ENCODE results near the gene HORMAD1.
A peak's percentile ranks its signal among the peaks of the same experiment; 100 is the strongest.

HORMAD1 gene

DNA sequence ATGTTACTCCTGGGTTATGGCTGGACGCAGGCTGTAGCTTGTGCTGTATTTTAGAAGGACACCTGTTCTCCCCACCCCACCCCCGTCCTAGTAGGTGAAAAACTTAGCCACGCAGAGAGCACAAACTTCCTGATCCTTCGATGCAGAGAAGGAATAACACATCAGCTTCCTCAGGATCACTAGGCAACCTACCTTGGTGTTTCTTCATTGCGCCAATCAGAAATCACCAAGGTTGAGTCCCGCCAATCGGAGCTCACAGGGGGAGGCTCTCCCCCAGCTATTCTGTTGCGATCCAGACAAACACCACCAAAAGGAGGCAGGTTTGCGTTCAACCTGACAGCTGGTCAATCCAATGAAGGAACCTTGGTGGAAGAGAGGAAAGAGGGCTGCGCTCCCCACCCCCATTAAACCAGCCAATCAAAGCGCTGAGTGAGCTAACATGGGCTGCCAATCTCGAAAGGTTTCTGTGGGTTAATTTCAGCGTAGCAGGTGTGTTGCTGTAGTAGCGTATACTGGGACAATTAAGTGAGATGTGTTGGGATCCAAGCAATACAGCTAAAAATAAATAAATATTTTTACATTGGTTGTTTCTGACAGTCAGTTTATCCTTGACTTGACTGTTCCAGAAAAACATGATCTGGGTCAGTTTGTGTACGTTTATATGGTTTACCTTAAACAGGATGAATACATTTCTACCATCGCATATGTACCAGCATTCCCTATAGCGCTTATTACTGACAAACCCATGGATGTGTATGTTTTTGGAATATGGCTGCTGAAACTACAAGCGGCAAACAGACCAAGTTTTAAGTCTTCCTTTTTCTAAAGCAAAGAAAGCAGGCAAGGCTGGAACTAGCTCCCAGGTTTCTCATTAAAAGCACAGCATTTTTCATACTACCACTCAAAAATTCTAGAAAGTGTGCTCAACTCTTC lies 23.4 kb downstream of the HORMAD1 start, which contains the start of gene GOLPH3L:
GOLPH3L (minus strand) TSS at position 160 of the 933 bp plus-strand sequence. CDS start 2,316 bp downstream, outside the sequence.
- Histone ChIP-seq H3K9ac (ENCODE audit: low read length) (peak within 1 kb of the TSS; percentile 2), H3K27me3 (ENCODE audit: control insufficient read depth, insufficient read depth, low read length) (no peaks in the 10 kb centered on the region), H3K9me3 (ENCODE audit: control insufficient read depth, insufficient read depth, low read depth, low read length) (no peaks in the 10 kb centered on the region), H3K27ac (ENCODE audit: low read depth, low read length) (no peak within 1 kb of the TSS), H3K4me3 (ENCODE audit: low read depth, low read length) (peak within 1 kb of the TSS; percentile 75), H3K4me1 (ENCODE audit: control insufficient read depth, insufficient read depth, low read length) (no peaks in the 10 kb centered on the region), H3K36me3 (ENCODE audit: control insufficient read depth, insufficient read depth, low read length) (peaks cover 24% of the 10 kb centered on the region)

DNA sequence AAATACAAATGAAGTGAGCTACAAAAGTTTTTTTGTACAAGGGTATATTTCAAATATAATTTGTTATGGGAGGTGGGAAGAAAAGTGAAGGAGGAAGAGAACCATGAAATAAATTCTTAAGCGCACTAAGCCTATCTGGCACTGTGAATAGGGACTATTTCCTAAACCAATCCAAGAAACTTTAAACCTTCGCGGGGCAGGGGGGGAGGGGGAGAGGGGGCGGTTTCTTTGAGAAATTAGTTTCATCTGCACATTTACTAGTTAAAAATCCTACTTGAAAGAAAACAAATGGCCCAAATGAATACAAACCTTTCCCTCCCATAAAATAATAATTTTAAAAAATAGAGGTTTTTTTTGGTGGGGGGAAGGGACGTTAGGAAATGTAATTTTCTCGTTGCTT lies 24.1 kb downstream of the HORMAD1 start:
- H3K4me3 ChIP-seq (ENCODE audit: low read depth, low read length): peak overlapping the region; percentile 75
- H3K9me3 ChIP-seq (ENCODE audit: control insufficient read depth, insufficient read depth, low read depth, low read length): no peaks in the 10 kb centered on the region
- H3K4me1 ChIP-seq (ENCODE audit: control insufficient read depth, insufficient read depth, low read length): no peaks in the 10 kb centered on the region
- no peak overlapping the region for H3K27ac ChIP-seq (ENCODE audit: low read depth, low read length)
- H3K9ac ChIP-seq (ENCODE audit: low read length): peak overlapping the region; percentile 2
- H3K27me3 ChIP-seq (ENCODE audit: control insufficient read depth, insufficient read depth, low read length): no peaks in the 10 kb centered on the region
- peaks cover 31% of the 10 kb centered on the region for H3K36me3 ChIP-seq (ENCODE audit: control insufficient read depth, insufficient read depth, low read length)

DNA sequence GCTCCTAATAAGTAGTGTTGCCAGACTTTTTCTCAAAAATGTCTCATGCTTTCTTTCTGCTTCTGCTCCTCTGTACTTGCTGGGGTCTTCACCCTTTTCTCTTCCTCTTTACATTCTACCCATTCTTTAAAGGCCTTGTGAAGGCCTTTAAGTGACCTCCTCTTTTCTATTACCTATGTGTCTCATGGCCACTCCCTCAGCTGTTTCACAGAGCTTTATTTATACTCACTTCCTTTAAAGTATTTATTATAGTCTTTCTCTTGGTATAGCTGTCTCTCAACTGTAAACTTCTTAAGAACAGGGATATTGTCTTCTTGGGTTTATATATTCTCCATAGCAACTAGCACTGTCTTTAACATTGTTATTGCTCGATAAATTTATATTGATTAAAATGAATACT lies 24.5 kb downstream of the HORMAD1 start:
- Histone ChIP-seq H3K4me3 (ENCODE audit: low read depth, low read length) (peak overlapping the region; percentile 75), H3K9ac (ENCODE audit: low read length) (no peak overlapping the region), H3K27ac (ENCODE audit: low read depth, low read length) (no peak overlapping the region), H3K27me3 (ENCODE audit: control insufficient read depth, insufficient read depth, low read length) (no peaks in the 10 kb centered on the region), H3K4me1 (ENCODE audit: control insufficient read depth, insufficient read depth, low read length) (no peaks in the 10 kb centered on the region), H3K9me3 (ENCODE audit: control insufficient read depth, insufficient read depth, low read depth, low read length) (no peaks in the 10 kb centered on the region), H3K36me3 (ENCODE audit: control insufficient read depth, insufficient read depth, low read length) (peaks cover 35% of the 10 kb centered on the region)

DNA sequence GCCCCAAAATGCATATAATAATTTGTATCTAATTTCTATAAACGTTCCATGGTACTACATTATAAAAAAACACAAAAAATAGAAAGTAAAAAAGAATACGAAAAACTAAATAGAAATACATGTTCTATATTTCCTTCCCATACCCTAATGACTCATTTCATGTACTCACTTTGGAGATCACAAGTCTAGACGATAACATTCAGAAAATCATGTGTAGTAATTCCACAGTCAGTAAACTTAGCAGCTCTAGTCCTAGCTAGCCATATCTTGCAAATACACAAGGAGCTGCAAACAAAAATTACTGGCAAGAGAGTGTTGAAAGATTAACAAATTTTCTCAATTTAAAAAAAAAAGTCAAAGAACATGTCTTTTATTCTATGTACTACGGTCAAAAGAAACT lies 25.1 kb downstream of the HORMAD1 start:
- no peaks in the 10 kb centered on the region for H3K9me3 ChIP-seq (ENCODE audit: control insufficient read depth, insufficient read depth, low read depth, low read length)
- H3K27ac ChIP-seq (ENCODE audit: low read depth, low read length): no peak overlapping the region
- H3K4me3 ChIP-seq (ENCODE audit: low read depth, low read length): peak overlapping the region; percentile 75
- no peaks in the 10 kb centered on the region for H3K27me3 ChIP-seq (ENCODE audit: control insufficient read depth, insufficient read depth, low read length)
- no peaks in the 10 kb centered on the region for H3K4me1 ChIP-seq (ENCODE audit: control insufficient read depth, insufficient read depth, low read length)
- peaks cover 39% of the 10 kb centered on the region for H3K36me3 ChIP-seq (ENCODE audit: control insufficient read depth, insufficient read depth, low read length)
- no peak overlapping the region for H3K9ac ChIP-seq (ENCODE audit: low read length)

DNA sequence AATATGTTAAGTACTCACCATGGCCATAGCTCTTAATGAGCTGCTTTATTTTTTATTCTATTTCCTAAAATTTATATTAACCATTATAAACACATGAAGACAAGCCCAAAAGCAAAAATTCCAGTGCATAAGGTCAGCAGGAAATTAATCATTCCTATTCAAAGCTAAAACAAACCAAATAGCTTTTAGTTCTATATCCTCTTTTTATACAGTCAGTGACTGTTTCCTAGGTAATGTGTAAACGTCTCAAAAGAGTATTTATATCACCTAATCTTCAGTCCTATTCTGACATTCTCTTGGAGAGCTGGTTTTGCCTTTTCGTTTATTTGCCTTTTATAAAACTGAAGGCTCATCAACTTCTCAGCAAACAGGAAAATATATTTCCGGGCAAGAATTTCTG lies 28.0 kb downstream of the HORMAD1 start:
- no peak overlapping the region for H3K4me3 ChIP-seq (ENCODE audit: low read depth, low read length)
- H3K4me1 ChIP-seq (ENCODE audit: control insufficient read depth, insufficient read depth, low read length): no peaks in the 10 kb centered on the region
- H3K27ac ChIP-seq (ENCODE audit: low read depth, low read length): no peak overlapping the region
- peaks cover 59% of the 10 kb centered on the region for H3K36me3 ChIP-seq (ENCODE audit: control insufficient read depth, insufficient read depth, low read length)
- H3K27me3 ChIP-seq (ENCODE audit: control insufficient read depth, insufficient read depth, low read length): no peaks in the 10 kb centered on the region
- H3K9me3 ChIP-seq (ENCODE audit: control insufficient read depth, insufficient read depth, low read depth, low read length): no peaks in the 10 kb centered on the region
- H3K9ac ChIP-seq (ENCODE audit: low read length): no peak overlapping the region

DNA sequence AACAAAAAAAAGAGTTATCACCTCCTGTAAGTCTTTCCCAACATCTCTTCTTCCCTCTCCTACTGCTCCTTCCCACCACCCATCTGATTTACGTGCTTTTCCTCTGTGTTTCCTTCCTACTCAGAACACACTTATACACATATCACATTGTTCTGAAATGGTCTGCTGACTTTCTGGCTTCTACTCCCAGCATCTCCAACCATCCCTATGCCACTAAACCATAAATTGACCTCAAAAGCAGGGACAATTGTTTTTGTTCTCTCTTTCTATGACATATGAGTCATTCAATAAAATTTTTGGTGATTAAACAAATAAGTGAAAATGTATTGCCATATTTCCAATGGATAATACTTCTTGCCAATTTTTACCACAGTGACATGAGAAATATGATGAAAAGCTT lies 31.9 kb downstream of the HORMAD1 start:
- Histone ChIP-seq H3K36me3 (ENCODE audit: control insufficient read depth, insufficient read depth, low read length) (peaks cover 61% of the 10 kb centered on the region), H3K4me1 (ENCODE audit: control insufficient read depth, insufficient read depth, low read length) (peaks cover 4% of the 10 kb centered on the region; the same call in 1 of the 2 replicates)

DNA sequence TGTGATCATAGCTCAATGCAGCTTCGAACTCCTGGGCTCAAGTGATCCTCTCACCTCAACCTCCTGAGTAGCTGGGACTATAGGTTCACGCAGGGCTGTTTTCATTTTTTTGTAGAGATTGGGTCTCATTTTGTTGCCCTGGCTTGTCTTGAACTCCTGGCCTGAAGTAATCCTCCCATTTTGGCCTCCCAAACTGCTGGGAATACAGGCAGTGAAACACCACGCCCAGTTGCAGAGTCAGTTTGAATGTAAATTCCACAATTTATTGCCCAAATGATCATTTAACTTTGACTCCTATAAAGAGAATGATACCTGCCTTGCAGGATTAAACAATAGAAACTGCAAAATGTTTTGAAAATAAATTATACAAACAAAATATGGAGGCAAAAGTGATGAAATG lies 34.4 kb downstream of the HORMAD1 start:
- peaks cover 46% of the 10 kb centered on the region for H3K36me3 ChIP-seq (ENCODE audit: control insufficient read depth, insufficient read depth, low read length)
- H3K4me3 ChIP-seq (ENCODE audit: low read depth, low read length): no peak overlapping the region
- H3K9ac ChIP-seq (ENCODE audit: low read length): no peak overlapping the region
- peaks cover 6% of the 10 kb centered on the region; the same call in 1 of the 2 replicates for H3K4me1 ChIP-seq (ENCODE audit: control insufficient read depth, insufficient read depth, low read length)
- no peaks in the 10 kb centered on the region for H3K27me3 ChIP-seq (ENCODE audit: control insufficient read depth, insufficient read depth, low read length)
- no peaks in the 10 kb centered on the region for H3K9me3 ChIP-seq (ENCODE audit: control insufficient read depth, insufficient read depth, low read depth, low read length)
- no peak overlapping the region for H3K27ac ChIP-seq (ENCODE audit: low read depth, low read length)

More for the DNA sequence above, 31.9 kb downstream of the HORMAD1 start:
- no peaks in the 10 kb centered on the region for H3K27me3 ChIP-seq (ENCODE audit: control insufficient read depth, insufficient read depth, low read length)
- no peak overlapping the region for H3K9ac ChIP-seq (ENCODE audit: low read length)
- H3K4me3 ChIP-seq (ENCODE audit: low read depth, low read length): no peak overlapping the region
- no peak overlapping the region for H3K27ac ChIP-seq (ENCODE audit: low read depth, low read length)
- no peaks in the 10 kb centered on the region for H3K9me3 ChIP-seq (ENCODE audit: control insufficient read depth, insufficient read depth, low read depth, low read length)

DNA sequence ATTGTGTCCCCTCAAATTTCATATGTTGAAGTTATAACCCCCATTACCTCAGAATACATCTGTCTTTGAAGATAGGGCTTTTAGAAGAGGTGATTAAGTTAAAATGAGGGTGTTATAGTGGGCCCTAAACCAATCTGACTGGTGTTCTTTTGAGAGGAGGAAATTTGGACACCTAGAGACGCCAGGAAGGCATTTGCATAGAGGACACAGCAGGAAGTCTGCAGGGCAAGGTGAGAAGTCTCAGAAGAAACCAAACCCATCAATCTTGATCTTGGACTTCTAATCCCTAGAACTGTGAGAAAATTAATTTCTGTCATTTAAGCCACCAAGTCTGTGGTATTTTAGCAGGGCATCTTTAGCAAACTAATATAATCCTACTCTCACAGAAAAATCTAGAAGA lies 36.8 kb downstream of the HORMAD1 start:
- Histone ChIP-seq H3K27me3 (ENCODE audit: control insufficient read depth, insufficient read depth, low read length) (no peaks in the 10 kb centered on the region), H3K36me3 (ENCODE audit: control insufficient read depth, insufficient read depth, low read length) (peaks cover 32% of the 10 kb centered on the region), H3K9me3 (ENCODE audit: control insufficient read depth, insufficient read depth, low read depth, low read length) (no peaks in the 10 kb centered on the region), H3K4me3 (ENCODE audit: low read depth, low read length) (no peak overlapping the region), H3K4me1 (ENCODE audit: control insufficient read depth, insufficient read depth, low read length) (peaks cover 6% of the 10 kb centered on the region; the same call in 1 of the 2 replicates), H3K27ac (ENCODE audit: low read depth, low read length) (no peak overlapping the region), H3K9ac (ENCODE audit: low read length) (no peak overlapping the region)

DNA sequence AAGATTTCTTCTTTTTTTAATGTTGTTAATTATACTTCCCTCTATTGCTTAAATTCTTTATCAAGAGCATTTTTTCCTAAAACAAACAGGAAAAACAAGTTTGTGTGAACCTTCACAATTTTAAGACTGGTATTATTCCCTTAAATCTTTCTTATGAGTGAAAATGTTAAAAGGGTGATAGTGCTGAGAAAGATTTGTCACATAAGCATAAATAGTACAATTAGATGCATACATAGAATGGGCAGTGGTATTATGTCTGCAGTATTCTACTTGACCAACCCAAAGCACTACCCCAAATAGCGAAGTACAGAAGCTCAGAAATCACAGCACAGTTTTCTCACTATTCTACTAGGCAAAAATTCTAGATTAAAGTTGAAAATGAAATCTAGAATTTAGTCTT lies 41.7 kb downstream of the HORMAD1 start:
- H3K9me3 ChIP-seq (ENCODE audit: control insufficient read depth, insufficient read depth, low read depth, low read length): no peaks in the 10 kb centered on the region
- H3K4me3 ChIP-seq (ENCODE audit: low read depth, low read length): no peak overlapping the region
- peaks cover 13% of the 10 kb centered on the region for H3K36me3 ChIP-seq (ENCODE audit: control insufficient read depth, insufficient read depth, low read length)

DNA sequence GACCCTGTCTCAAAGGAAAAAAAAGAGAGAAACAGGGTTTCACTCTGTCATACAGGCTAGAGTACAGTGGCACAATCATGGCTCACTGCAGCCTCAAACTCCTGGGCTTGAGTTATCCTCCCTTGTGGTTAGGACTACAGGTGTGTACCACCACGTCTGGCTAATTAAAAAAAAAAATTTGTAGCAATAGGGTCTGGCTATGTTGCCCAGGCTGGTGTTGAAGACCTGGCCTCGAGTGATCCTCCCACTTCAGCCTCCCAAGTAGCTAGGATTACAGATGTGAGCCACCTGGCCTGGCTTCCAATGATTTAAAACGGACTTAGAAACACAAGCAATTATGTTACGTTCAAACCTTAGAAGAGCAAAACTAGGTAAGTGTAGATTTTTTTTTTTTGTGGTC lies 45.8 kb downstream of the HORMAD1 start:
- no peak overlapping the region for H3K9ac ChIP-seq (ENCODE audit: low read length)
- H3K4me3 ChIP-seq (ENCODE audit: low read depth, low read length): no peak overlapping the region
- peaks cover 9% of the 10 kb centered on the region; the same call in 1 of the 2 replicates for H3K36me3 ChIP-seq (ENCODE audit: control insufficient read depth, insufficient read depth, low read length)

More for the DNA sequence above, 41.7 kb downstream of the HORMAD1 start:
- H3K27ac ChIP-seq (ENCODE audit: low read depth, low read length): no peak overlapping the region
- H3K9ac ChIP-seq (ENCODE audit: low read length): no peak overlapping the region
- no peaks in the 10 kb centered on the region for H3K27me3 ChIP-seq (ENCODE audit: control insufficient read depth, insufficient read depth, low read length)
- peaks cover 4% of the 10 kb centered on the region; the same call in 1 of the 2 replicates for H3K4me1 ChIP-seq (ENCODE audit: control insufficient read depth, insufficient read depth, low read length)

DNA sequence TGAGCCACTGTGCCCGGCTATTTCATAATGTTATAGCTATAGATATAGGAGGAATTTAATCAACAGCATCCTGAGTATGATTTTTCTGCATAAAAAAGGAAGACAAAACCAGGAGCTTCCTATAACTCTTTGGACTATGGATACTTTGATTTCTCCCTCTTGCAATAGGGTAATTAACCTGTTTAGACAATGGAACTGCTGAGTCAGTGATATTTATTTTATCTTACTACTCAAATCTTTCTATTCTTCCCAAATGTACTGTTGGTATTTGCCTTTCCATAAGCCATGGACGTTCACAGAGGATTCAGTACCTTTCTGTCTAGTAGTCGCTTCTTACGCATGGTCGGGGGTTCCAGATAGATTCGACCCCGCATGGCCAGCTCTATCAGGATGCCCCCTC lies 57.4 kb downstream of the HORMAD1 start:
- no peak overlapping the region for H3K9ac ChIP-seq (ENCODE audit: low read length)
- no peaks in the 10 kb centered on the region for H3K4me1 ChIP-seq (ENCODE audit: control insufficient read depth, insufficient read depth, low read length)
- H3K27ac ChIP-seq (ENCODE audit: low read depth, low read length): no peak overlapping the region
- H3K27me3 ChIP-seq (ENCODE audit: control insufficient read depth, insufficient read depth, low read length): no peaks in the 10 kb centered on the region
- peaks cover 10% of the 10 kb centered on the region for H3K9me3 ChIP-seq (ENCODE audit: control insufficient read depth, insufficient read depth, low read depth, low read length)
- peaks cover 48% of the 10 kb centered on the region for H3K36me3 ChIP-seq (ENCODE audit: control insufficient read depth, insufficient read depth, low read length)
- H3K4me3 ChIP-seq (ENCODE audit: low read depth, low read length): no peak overlapping the region

More for the DNA sequence above, 45.8 kb downstream of the HORMAD1 start:
- Histone ChIP-seq H3K9me3 (ENCODE audit: control insufficient read depth, insufficient read depth, low read depth, low read length) (no peaks in the 10 kb centered on the region), H3K27me3 (ENCODE audit: control insufficient read depth, insufficient read depth, low read length) (no peaks in the 10 kb centered on the region), H3K27ac (ENCODE audit: low read depth, low read length) (no peak overlapping the region), H3K4me1 (ENCODE audit: control insufficient read depth, insufficient read depth, low read length) (no peaks in the 10 kb centered on the region)

All from HUES6 (cell line).